A549 (cell line): ENCODE data around the gene MARCHF6. TPM values are rescaled to one million over a fixed set of nuclear protein-coding genes. Genes with fewer than 3 reads are reported as not detected.

ENCODE experiments used
- ATAC-seq, 2 experiments: fragments of 200-7000 bp in 1 of 2; fragments of >200 bp in 1 of 2; cut with Nextera tagmentation in 1 of 2; cut with Tn5 transposase in 1 of 2; 3 replicates each; pipeline versions ENCODE4 v1.8.0 to v1.9.1; 2018 to 2020; ENCODE audit warnings: mild to moderate bottlenecking in 1 of 2, moderate library complexity in 1 of 2
- CTCF ChIA-PET: fragments of 300-600 bp; sonication (Branson Sonifier 250); formaldehyde crosslinking; extraction: SDS; loops from one replicate; lab custom pipeline; 2021; ENCODE audit warnings: antibody characterized with exemption, inconsistent platforms; lab: Yijun Ruan, JAX
- POLR2A ChIA-PET: fragments of 350-600 bp; formaldehyde crosslinking; extraction: SDS; loops from one replicate; lab custom pipeline; 2021; ENCODE audit warnings: antibody characterized with exemption, inconsistent platforms; lab: Yijun Ruan, JAX
- DNase-seq, 2 experiments: peaks; one replicate each; pipeline versions ENCODE4 v3.0.0 to v3.0.0-alpha.2; 2011 to 2016; ENCODE audit warnings: low read depth in 1 of 2, low spot score in 1 of 2
- FAIRE-seq: peaks from 2 replicates; lab custom pipeline; 2011; peaks lifted over from hg19 to GRCh38; lab: Jason Lieb, UNC
- H3K27ac ChIP-seq, 2 experiments: fragments of >200 bp; sonication (Bioruptor Twin); formaldehyde crosslinking; 3 replicates each; pipeline ENCODE4 v1.5.1; 2016 to 2017
- H3K4me1 ChIP-seq: fragments of >200 bp; sonication (Bioruptor Twin); formaldehyde crosslinking; 3 replicates; pipeline ENCODE4 v1.6.1; 2016
- H3K4me2 ChIP-seq: fragments of >200 bp; sonication (Bioruptor Twin); formaldehyde crosslinking; 3 replicates; pipeline ENCODE4 v1.6.1; 2016
- H3K4me3 ChIP-seq: fragments of >200 bp; sonication (Bioruptor Twin); formaldehyde crosslinking; 3 replicates; pipeline ENCODE4 v1.5.1; 2016
- H3K9me3 ChIP-seq: fragments of >200 bp; sonication (Bioruptor Twin); formaldehyde crosslinking; 3 replicates; pipeline ENCODE4 v1.6.1; 2016
- BCL3 ChIP-seq: fragments of >200 bp; sonication (Bioruptor Twin); formaldehyde crosslinking; IDR thresholded peaks from 3 replicates; pipeline ENCODE4 v1.6.1; 2016
- BHLHE40 ChIP-seq: IDR thresholded peaks from 2 replicates; pipeline ENCODE4 v1.6.1; 2012; ENCODE audit warnings: low read depth, low read length, inconsistent platforms
- CHD2 ChIP-seq: fragments of 150-350 bp; IDR thresholded peaks from 2 replicates; pipeline ENCODE4 v1.6.1; 2014; ENCODE audit warnings: low read length; ENCODE audit not compliant: partially characterized antibody
- CHD4 ChIP-seq: fragments of 200-600 bp; sonication (generic); IDR thresholded peaks from 2 replicates; pipeline ENCODE4 v1.6.1; 2016; ENCODE audit warnings: antibody characterized with exemption, mild to moderate bottlenecking, borderline replicate concordance
- EHMT2 ChIP-seq: fragments of 200-600 bp; sonication (generic); IDR thresholded peaks from 2 replicates; pipeline ENCODE4 v1.6.1; 2016; ENCODE audit warnings: antibody characterized with exemption, low read depth, mild to moderate bottlenecking, moderate library complexity
- ELK1 ChIP-seq: fragments of 150-350 bp; IDR thresholded peaks from 2 replicates; pipeline ENCODE4 v1.6.1; 2014; ENCODE audit warnings: low read depth, mild to moderate bottlenecking, low read length
- EP300 ChIP-seq, 2 experiments: fragments of >200 bp; sonication (Bioruptor Twin); formaldehyde crosslinking; IDR thresholded peaks; 2 replicates in 1 of 2; 3 replicates in 1 of 2; pipeline ENCODE4 v1.6.1; 2016 to 2017
- FOSB ChIP-seq: fragments of 250-450 bp; sonication (Bioruptor Pico); IDR thresholded peaks from 2 replicates; pipeline ENCODE4 v1.5.0; 2020; ENCODE audit warnings: mild to moderate bottlenecking, moderate library complexity
- FOXS1 ChIP-seq: fragments of 250-450 bp; sonication (Bioruptor Pico); IDR thresholded peaks from 2 replicates; pipeline ENCODE4 v1.5.0; 2020; ENCODE audit warnings: mild to moderate bottlenecking, moderate library complexity
- HDAC2 ChIP-seq: fragments of 200-600 bp; sonication (generic); IDR thresholded peaks from 2 replicates; pipeline ENCODE4 v1.6.1; 2016
- HOXB13 ChIP-seq: fragments of 250-450 bp; sonication (Bioruptor Pico); IDR thresholded peaks from 2 replicates; pipeline ENCODE4 v1.5.0; 2020; ENCODE audit warnings: low read depth, mild to moderate bottlenecking, moderate library complexity
- JUN ChIP-seq, 2 experiments: fragments of >200 bp; sonication (Bioruptor Twin); formaldehyde crosslinking; IDR thresholded peaks; 2 replicates in 1 of 2; 3 replicates in 1 of 2; pipeline ENCODE4 v1.6.1; 2016 to 2017
- JUNB ChIP-seq: fragments of >200 bp; sonication (Bioruptor Twin); formaldehyde crosslinking; IDR thresholded peaks from 2 replicates; pipeline ENCODE4 v1.6.1; 2016
- KDM1A ChIP-seq: fragments of 200-600 bp; sonication (generic); IDR thresholded peaks from 2 replicates; pipeline ENCODE4 v1.6.1; 2016; ENCODE audit warnings: low read depth, mild to moderate bottlenecking
- MAX ChIP-seq: IDR thresholded peaks from 2 replicates; pipeline ENCODE4 v1.6.1; 2012
- NFE2L2 ChIP-seq: fragments of 150-350 bp; conservative IDR thresholded peaks from 2 replicates; pipeline ENCODE4 v1.6.1; 2014; ENCODE audit warnings: low read length
- NR3C1 ChIP-seq: fragments of >200 bp; sonication (Bioruptor Twin); formaldehyde crosslinking; IDR thresholded peaks from 3 replicates; pipeline ENCODE4 v1.6.1; 2017
- PHF8 ChIP-seq: fragments of 200-600 bp; sonication (generic); IDR thresholded peaks from 2 replicates; pipeline ENCODE4 v1.6.1; 2016; ENCODE audit warnings: low read depth, mild to moderate bottlenecking, antibody characterized with exemption, moderate library complexity, borderline replicate concordance
- RAD21 ChIP-seq, 2 experiments: fragments of >200 bp in 1 of 2; sonication (Bioruptor Twin) in 1 of 2; formaldehyde crosslinking in 1 of 2; IDR thresholded peaks in 1 of 2; conservative IDR thresholded peaks in 1 of 2; 2 replicates in 1 of 2; 3 replicates in 1 of 2; pipeline ENCODE4 v1.6.1; 2012 to 2018; ENCODE audit warnings: inconsistent platforms in 1 of 2
- ZC3H11A ChIP-seq: fragments of 450-650 bp; IDR thresholded peaks from 2 replicates; pipeline ENCODE4 v1.6.1; 2014; ENCODE audit warnings: antibody characterized with exemption, mild to moderate bottlenecking
- ZFP36 ChIP-seq: fragments of 450-650 bp; IDR thresholded peaks from 2 replicates; pipeline ENCODE4 v1.6.1; 2014; ENCODE audit warnings: borderline replicate concordance; ENCODE audit not compliant: partially characterized antibody
- WGBS: methylation state at CpG from one replicate; pipeline ENCODE4 v1.1.6; 2017; ENCODE audit errors: missing lambda C conversion rate; 5-methylcytosine and 5-hydroxymethylcytosine counted together
- polyA plus RNA-seq, 4 experiments: library from polyadenylated mRNA; depleted of rRNA in 3 of 4; stranded (reverse); fragments of >200 nt; fragmentation: RNase III in 1 of 4; extraction: RNeasy Plus Mini Kit Qiagen cat#74134 plus additional on column Dnase treatment in 1 of 4; gene quantifications; 2 replicates in 3 of 4; 3 replicates in 1 of 4; pipeline ENCODE4 v1.2.3, GENCODE V29; 2011 to 2017
- TF ChIP-seq, protein P1 (sequence below): IDR thresholded peaks from 2 replicates; pipeline ENCODE4 v1.6.1; 2012
- TF ChIP-seq, protein P2 (sequence below): fragments of 250-450 bp; sonication (Bioruptor Pico); IDR thresholded peaks from 2 replicates; pipeline ENCODE4 v1.5.0; 2021; ENCODE audit warnings: mild to moderate bottlenecking, moderate library complexity, borderline replicate concordance

Gene MARCHF6
- polyA plus RNA-seq, 2 of the 4 experiments (the other 2 are of a cell fraction): 48.7 to 119 TPM

DNA sequence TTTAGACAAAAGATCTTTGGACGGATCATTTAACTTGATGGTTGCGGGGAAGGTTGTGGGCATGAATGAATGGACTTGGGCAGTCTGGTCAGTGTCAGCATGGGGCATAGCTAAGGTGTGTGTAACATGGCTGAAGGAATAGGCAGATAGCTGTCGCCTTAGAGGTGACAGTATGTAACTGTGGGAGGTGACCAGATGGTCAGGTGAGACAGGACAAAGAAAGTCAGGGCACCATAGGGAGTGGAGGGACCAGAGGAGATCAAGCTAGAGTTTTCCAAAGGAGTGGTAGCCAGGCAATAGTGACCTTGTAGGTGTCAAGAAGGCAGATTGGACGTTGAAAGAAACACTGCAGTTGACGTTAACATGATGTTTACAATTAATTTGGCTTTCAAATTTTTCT lies 43.1 kb downstream of the MARCHF6 start:
- peaks cover 6% of the 10 kb centered on the region; the same call in 2 of the 3 replicates for H3K4me1 ChIP-seq
- ChIA-PET CTCF (interaction anchor here (1.3 kb wide), 1 partner anchor 45 kb away, joined by 3 read pairs; no protein-coding TSS in a partner anchor), POLR2A (interaction anchor here (1.5 kb wide), 1 partner anchor 44 kb away, joined by 3 read pairs; no protein-coding TSS in a partner anchor)
- DNase-seq (no peak), FAIRE-seq (no peak), ATAC-seq (no peak)
- no peak overlapping the region for H3K4me3 ChIP-seq
- 93% methylated on average over 5 of the region's 5 CpGs for WGBS
- no peak for TF ChIP-seq HDAC2
- no peak for TF ChIP-seq ZC3H11A
- no peak for TF ChIP-seq JUN (IDR thresholded peaks at IDR 0.05)
- TF ChIP-seq CHD4: no peak
- no peak for TF ChIP-seq FOXS1
- TF ChIP-seq CHD2: no peak
- TF ChIP-seq NR3C1: no peak
- TF ChIP-seq ELK1: no peak
- no peak for TF ChIP-seq BCL3
- TF ChIP-seq, protein P1, sequence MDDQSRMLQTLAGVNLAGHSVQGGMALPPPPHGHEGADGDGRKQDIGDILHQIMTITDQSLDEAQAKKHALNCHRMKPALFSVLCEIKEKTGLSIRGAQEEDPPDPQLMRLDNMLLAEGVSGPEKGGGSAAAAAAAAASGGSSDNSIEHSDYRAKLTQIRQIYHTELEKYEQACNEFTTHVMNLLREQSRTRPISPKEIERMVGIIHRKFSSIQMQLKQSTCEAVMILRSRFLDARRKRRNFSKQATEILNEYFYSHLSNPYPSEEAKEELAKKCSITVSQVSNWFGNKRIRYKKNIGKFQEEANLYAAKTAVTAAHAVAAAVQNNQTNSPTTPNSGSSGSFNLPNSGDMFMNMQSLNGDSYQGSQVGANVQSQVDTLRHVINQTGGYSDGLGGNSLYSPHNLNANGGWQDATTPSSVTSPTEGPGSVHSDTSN: no peak
- TF ChIP-seq ZFP36: no peak
- TF ChIP-seq HOXB13 (CRISPR knock-in tag): no peak
- no peak for TF ChIP-seq RAD21 (conservative IDR thresholded peaks at IDR 0.05 in 1 of 2, IDR thresholded peaks at IDR 0.05 in 1 of 2)
- TF ChIP-seq JUNB: no peak
- TF ChIP-seq, protein P2, sequence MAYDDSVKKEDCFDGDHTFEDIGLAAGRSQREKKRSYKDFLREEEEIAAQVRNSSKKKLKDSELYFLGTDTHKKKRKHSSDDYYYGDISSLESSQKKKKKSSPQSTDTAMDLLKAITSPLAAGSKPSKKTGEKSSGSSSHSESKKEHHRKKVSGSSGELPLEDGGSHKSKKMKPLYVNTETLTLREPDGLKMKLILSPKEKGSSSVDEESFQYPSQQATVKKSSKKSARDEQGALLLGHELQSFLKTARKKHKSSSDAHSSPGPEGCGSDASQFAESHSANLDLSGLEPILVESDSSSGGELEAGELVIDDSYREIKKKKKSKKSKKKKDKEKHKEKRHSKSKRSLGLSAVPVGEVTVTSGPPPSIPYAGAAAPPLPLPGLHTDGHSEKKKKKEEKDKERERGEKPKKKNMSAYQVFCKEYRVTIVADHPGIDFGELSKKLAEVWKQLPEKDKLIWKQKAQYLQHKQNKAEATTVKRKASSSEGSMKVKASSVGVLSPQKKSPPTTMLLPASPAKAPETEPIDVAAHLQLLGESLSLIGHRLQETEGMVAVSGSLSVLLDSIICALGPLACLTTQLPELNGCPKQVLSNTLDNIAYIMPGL (CRISPR knock-in tag): no peak
- no peak for TF ChIP-seq NFE2L2
- no peak for TF ChIP-seq PHF8
- H3K9me3 ChIP-seq: no peaks in the 10 kb centered on the region
- no peak overlapping the region for H3K27ac ChIP-seq
- no peak overlapping the region for H3K4me2 ChIP-seq

GRCh38 chr5:10399839-10400238 lies 46.3 kb downstream of the MARCHF6 start:
- H3K9me3 ChIP-seq: no peaks in the 10 kb centered on the region
- H3K4me3 ChIP-seq: no peak overlapping the region
- H3K4me2 ChIP-seq: no peak overlapping the region
- ATAC-seq (no peak), DNase-seq (no peak), FAIRE-seq (no peak)
- TF ChIP-seq BHLHE40 (no peak), EP300 (IDR thresholded peaks at IDR 0.05) (no peak), MAX (no peak), KDM1A (no peak), FOSB (CRISPR knock-in tag) (no peak), ELK1 (no peak), EHMT2 (no peak), JUN (IDR thresholded peaks at IDR 0.05) (no peak)
- ChIA-PET POLR2A (no interaction called here), CTCF (interaction anchor here (0.6 to 1.3 kb wide), 3 partner anchors 19 to 116 kb away, joined by 3 to 5 read pairs (median 3); no protein-coding TSS in a partner anchor)
- H3K27ac ChIP-seq: no peak overlapping the region
- H3K4me1 ChIP-seq: peaks cover 6% of the 10 kb centered on the region; the same call in 2 of the 3 replicates
